GM10266 (cell line): ENCODE measurements around the gene SLIT2.

ENCODE experiments used
- DNase-seq: peaks from one replicate; pipeline ENCODE4 v3.0.0; 2012; ENCODE audit errors: extremely low spot score
- CTCF ChIP-seq: IDR thresholded peaks from 2 replicates; pipeline ENCODE4 v1.5.1; 2012; ENCODE audit warnings: mild to moderate bottlenecking, low read depth; ENCODE audit not compliant: control insufficient read depth, insufficient read depth; ENCODE audit errors: missing control alignments

Gene SLIT2

GRCh38 chr4:20273793-20274192 lies 22.1 kb downstream of the SLIT2 start:
- no peak for TF ChIP-seq CTCF
- DNase-seq, result no peak

GRCh38 chr4:20276848-20277247 lies 25.1 kb downstream of the SLIT2 start:
- no peak for TF ChIP-seq CTCF
- no peak for DNase-seq

- DNase-seq, result no peak
- TF ChIP-seq CTCF, result no peak
These were observed 26.5 kb downstream of the SLIT2 start for GRCh38 chr4:20278195-20278594.

- no peak for TF ChIP-seq CTCF
- DNase-seq, result no peak
These were observed 27.7 kb downstream of the SLIT2 start for GRCh38 chr4:20279381-20279780.

GRCh38 chr4:20281453-20281852 lies 29.7 kb downstream of the SLIT2 start:
- no peak for DNase-seq
- no peak for TF ChIP-seq CTCF

GRCh38 chr4:20283039-20283438 lies 31.3 kb downstream of the SLIT2 start:
- DNase-seq, result no peak
- TF ChIP-seq CTCF, result no peak

GRCh38 chr4:20284990-20285389 lies 33.3 kb downstream of the SLIT2 start:
- DNase-seq, result no peak
- TF ChIP-seq CTCF, result no peak
